RWPE2 (cell line): ENCODE data around the gene RPL27.

Source experiments
- ATAC-seq: fragments of 200-7000 bp; cut with Tn5 transposase; 3 replicates; pipeline ENCODE4 v1.9.1; 2021; ENCODE audit warnings: low read depth
- DNase-seq: peaks from one replicate; pipeline ENCODE4 v3.0.0-alpha.2; 2020; ENCODE audit warnings: low spot score
- H3K27ac ChIP-seq: fragments of 450-650 bp; 2 replicates; pipeline ENCODE4 v1.5.1; 2017; ENCODE audit warnings: mild to moderate bottlenecking; ENCODE audit not compliant: poor library complexity, severe bottlenecking
- H3K27me3 ChIP-seq: fragments of 250-450 bp; sonication (Bioruptor Pico); 2 replicates; pipeline ENCODE4 v1.5.1; 2021; ENCODE audit warnings: mild to moderate bottlenecking, moderate library complexity; ENCODE audit not compliant: insufficient read depth, poor library complexity, severe bottlenecking
- H3K36me3 ChIP-seq: fragments of 250-450 bp; sonication (Bioruptor Pico); 2 replicates; pipeline ENCODE4 v1.5.1; 2020; ENCODE audit warnings: low read depth, mild to moderate bottlenecking, moderate library complexity
- H3K4me1 ChIP-seq: fragments of 250-450 bp; sonication (Bioruptor Pico); 2 replicates; pipeline ENCODE4 v1.5.1; 2021; ENCODE audit warnings: mild to moderate bottlenecking, moderate library complexity; ENCODE audit not compliant: insufficient read depth, poor library complexity, severe bottlenecking
- H3K4me3 ChIP-seq: fragments of 250-450 bp; sonication (Bioruptor Pico); 2 replicates; pipeline ENCODE4 v1.5.1; 2021; ENCODE audit warnings: mild to moderate bottlenecking, moderate library complexity; ENCODE audit not compliant: severe bottlenecking
- H3K9me3 ChIP-seq: fragments of 250-450 bp; sonication (Bioruptor Pico); 2 replicates; pipeline ENCODE4 v1.5.1; 2021; ENCODE audit warnings: mild to moderate bottlenecking, moderate library complexity; ENCODE audit not compliant: severe bottlenecking
- CTCF ChIP-seq: fragments of 450-650 bp; IDR thresholded peaks from one replicate; pipeline ENCODE4 v1.5.1; 2017; ENCODE audit warnings: mild to moderate bottlenecking, moderate library complexity; ENCODE audit not compliant: poor library complexity, severe bottlenecking

RPL27 gene

GRCh38 chr17:43026595-43026994, 28.4 kb downstream of the RPL27 start:
- Histone ChIP-seq H3K4me3 (no peak overlapping the region), H3K4me1 (no peaks in the 10 kb centered on the region), H3K36me3 (no peaks in the 10 kb centered on the region), H3K9me3 (no peaks in the 10 kb centered on the region), H3K27me3 (no peaks in the 10 kb centered on the region), H3K27ac (no peak overlapping the region)
- DNase-seq, result no peak
- TF ChIP-seq CTCF, result no peak
- ATAC-seq, result no peak

GRCh38 chr17:43027091-43028032, 29.1 kb downstream of the RPL27 start:
- no peak overlapping the region for H3K27ac ChIP-seq
- H3K4me1 ChIP-seq, result no peaks in the 10 kb centered on the region
- H3K27me3 ChIP-seq, result no peaks in the 10 kb centered on the region
- no peak overlapping the region for H3K4me3 ChIP-seq
- ATAC-seq, result no peak
- TF ChIP-seq CTCF, result no peak
- no peaks in the 10 kb centered on the region for H3K36me3 ChIP-seq
- H3K9me3 ChIP-seq, result no peaks in the 10 kb centered on the region
- no peak for DNase-seq

GRCh38 chr17:43028221-43028861, 30.1 kb downstream of the RPL27 start:
- DNase-seq (no peak), ATAC-seq (no peak)
- no peaks in the 10 kb centered on the region for H3K9me3 ChIP-seq
- H3K27me3 ChIP-seq, result no peaks in the 10 kb centered on the region
- H3K4me3 ChIP-seq, result no peak overlapping the region
- no peak overlapping the region for H3K27ac ChIP-seq
- no peaks in the 10 kb centered on the region for H3K36me3 ChIP-seq
- no peak for TF ChIP-seq CTCF
- H3K4me1 ChIP-seq, result no peaks in the 10 kb centered on the region

GRCh38 chr17:43030137-43030767, 32.0 kb downstream of the RPL27 start:
- no peaks in the 10 kb centered on the region for H3K4me1 ChIP-seq

More at GRCh38 chr17:43030137-43030767, 32.0 kb downstream of the RPL27 start:
- ATAC-seq (no peak), DNase-seq (no peak)
- Histone ChIP-seq H3K36me3 (no peaks in the 10 kb centered on the region), H3K27ac (no peak overlapping the region), H3K9me3 (no peaks in the 10 kb centered on the region), H3K4me3 (no peak overlapping the region), H3K27me3 (no peaks in the 10 kb centered on the region)
- TF ChIP-seq CTCF, result no peak
